ENCODE measurements around the gene CCBE1.

GRCh38 chr18:59728816-59729215 is 31.6 kb upstream of the CCBE1 start:
- TF ChIP-seq POLR2A (IDR thresholded peaks at IDR 0.05; ENCODE audit: low read length), result no peak
- no peak for TF ChIP-seq GATA1 (IDR thresholded peaks at IDR 0.05; ENCODE audit: low read depth, low read length)

Data from erythroblast (primary cell).